Right lobe of liver (tissue), 4 donors: ENCODE results near the gene CACNA1F.

Source experiments
- CTCF ChIP-seq, 4 donors: fragments of 200-600 bp in 3 of 4; fragments of 450-650 bp in 1 of 4; IDR thresholded peaks; one replicate each; pipeline versions ENCODE4 v1.5.1 to v1.8.0; 2016 to 2022; ENCODE audit warnings: antibody characterized with exemption in 4 of 4, mild to moderate bottlenecking in 2 of 4
- POLR2A ChIP-seq: fragments of 450-650 bp; IDR thresholded peaks from one replicate; pipeline ENCODE4 v1.6.1; 2017; ENCODE audit warnings: antibody characterized with exemption, mild to moderate bottlenecking
- donor health status: DM: no; HTN: no; CAD: no.
- donor health status: DM: no; HTN: no; CAD: no.
- donor health status: DM: no; HTN: yes; CAD: no.

GRCh38 chrX:49163555-49164419 lies 69.4 kb downstream of the CACNA1F start:
- peak; percentile 38 for TF ChIP-seq POLR2A
- peak; percentile 67 to 83 (median 76) for TF ChIP-seq CTCF (IDR thresholded peaks at IDR 0.05)
